ENCODE measurements around the gene SUSD2. TPM values are rescaled to one million over a fixed set of nuclear protein-coding genes. Genes with fewer than 3 reads are reported as not detected.
"Not testable (repeated sequence)": the region's sequence is repeated elsewhere in the genome, so short reads cannot be mapped to it uniquely, and the experiment has no call there.

The SUSD2 gene
- total RNA-seq, 1 donor from 2014 or later: 0.79 TPM

DNA sequence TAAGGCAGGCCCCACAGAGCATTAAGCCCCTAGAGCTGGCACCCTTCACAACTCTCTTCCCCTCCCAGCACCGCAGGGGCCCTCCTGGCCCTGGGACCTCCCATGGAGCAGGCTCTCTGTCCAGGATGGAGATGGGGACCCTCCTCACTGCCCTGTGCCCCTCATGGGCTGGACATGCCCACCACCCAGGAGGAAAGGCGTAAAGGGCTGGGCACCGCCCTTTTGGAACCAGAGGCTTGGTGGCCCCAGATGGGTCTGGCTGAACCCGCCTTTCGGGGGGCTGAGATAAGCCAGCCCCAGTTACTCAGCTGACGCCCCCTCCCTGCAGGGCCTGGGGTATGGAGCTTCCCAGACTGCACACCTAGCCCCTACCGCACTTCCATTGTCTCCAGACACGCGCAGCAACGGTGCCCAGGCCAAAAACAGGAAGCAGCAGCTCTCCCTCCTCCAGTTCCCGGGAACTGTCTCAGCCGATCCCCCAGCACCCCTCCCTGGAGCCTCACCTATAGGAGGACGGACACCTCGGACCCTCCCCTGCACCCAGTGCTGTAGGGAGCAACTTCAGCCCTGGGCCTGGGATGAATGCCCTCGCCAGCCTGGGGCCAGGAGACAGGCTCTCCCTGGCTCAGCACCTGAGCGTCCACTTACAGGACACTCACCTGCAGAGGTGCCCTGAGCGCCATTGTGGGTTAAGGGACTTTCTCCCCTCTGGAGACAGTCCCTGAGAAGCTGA is 1.6 kb upstream of the SUSD2 start:
- no peaks in the 10 kb centered on the region for H3K27me3 Mint-ChIP-seq
- no peak for DNase-seq (ENCODE audit: low spot score, unreplicated experiment)
- no peaks in the 10 kb centered on the region for H3K36me3 Mint-ChIP-seq (ENCODE audit: insufficient read depth)
- no peaks in the 10 kb centered on the region for H3K9me3 Mint-ChIP-seq (ENCODE audit: low read depth)
- no peaks in the 10 kb centered on the region for H3K4me1 Mint-ChIP-seq (ENCODE audit: low read depth)
- no peak overlapping the region for H3K27ac Mint-ChIP-seq
- H3K4me3 Mint-ChIP-seq (ENCODE audit: low read depth): no peak overlapping the region
- TF ChIP-seq, protein P1, sequence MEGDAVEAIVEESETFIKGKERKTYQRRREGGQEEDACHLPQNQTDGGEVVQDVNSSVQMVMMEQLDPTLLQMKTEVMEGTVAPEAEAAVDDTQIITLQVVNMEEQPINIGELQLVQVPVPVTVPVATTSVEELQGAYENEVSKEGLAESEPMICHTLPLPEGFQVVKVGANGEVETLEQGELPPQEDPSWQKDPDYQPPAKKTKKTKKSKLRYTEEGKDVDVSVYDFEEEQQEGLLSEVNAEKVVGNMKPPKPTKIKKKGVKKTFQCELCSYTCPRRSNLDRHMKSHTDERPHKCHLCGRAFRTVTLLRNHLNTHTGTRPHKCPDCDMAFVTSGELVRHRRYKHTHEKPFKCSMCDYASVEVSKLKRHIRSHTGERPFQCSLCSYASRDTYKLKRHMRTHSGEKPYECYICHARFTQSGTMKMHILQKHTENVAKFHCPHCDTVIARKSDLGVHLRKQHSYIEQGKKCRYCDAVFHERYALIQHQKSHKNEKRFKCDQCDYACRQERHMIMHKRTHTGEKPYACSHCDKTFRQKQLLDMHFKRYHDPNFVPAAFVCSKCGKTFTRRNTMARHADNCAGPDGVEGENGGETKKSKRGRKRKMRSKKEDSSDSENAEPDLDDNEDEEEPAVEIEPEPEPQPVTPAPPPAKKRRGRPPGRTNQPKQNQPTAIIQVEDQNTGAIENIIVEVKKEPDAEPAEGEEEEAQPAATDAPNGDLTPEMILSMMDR (IDR thresholded peaks at IDR 0.05; ENCODE audit: unreplicated experiment): no peak

DNA sequence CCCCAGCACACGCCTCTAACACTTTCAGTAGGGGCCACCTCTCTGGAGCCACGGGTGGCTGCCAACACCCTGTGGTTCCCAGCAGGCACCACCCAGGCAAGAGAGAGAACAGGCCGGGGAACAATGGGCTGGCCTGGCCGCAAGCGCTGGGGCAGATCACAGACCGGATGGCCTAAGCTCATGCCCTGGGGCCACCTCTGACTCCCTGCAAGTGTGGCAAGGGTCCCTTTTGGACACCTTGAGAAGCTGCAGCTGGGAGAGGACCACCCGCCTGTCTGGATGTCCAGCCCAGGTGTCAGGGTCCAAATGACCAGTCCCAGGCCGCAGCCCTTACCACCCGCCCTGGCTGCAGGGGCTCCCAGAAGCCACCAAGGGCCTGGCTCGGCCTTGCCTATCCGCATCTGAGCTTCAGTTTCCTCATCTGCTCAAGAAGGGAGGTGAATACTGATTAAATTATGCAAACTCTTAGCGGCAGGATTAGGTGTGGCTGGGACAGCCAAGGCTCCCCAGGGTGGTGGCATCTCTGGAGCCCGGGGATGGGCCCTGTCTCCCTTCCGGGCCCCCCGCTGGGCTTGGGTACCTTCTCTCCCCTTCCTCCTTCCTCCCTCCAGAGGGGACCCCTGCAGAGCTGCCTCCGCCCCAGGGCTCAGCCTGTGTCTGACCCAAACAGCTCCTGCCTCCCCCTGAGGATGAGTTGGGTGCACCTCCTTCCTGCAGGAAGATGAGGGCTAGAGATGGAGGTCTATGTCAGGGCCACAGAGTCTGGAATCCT is 785 bp upstream of the SUSD2 start:
- Mint-ChIP-seq H3K9me3 (ENCODE audit: low read depth) (no peaks in the 10 kb centered on the region), H3K4me3 (ENCODE audit: low read depth) (no peak overlapping the region), H3K27ac (no peak overlapping the region), H3K36me3 (ENCODE audit: insufficient read depth) (no peaks in the 10 kb centered on the region), H3K27me3 (no peaks in the 10 kb centered on the region), H3K4me1 (ENCODE audit: low read depth) (no peaks in the 10 kb centered on the region)
- TF ChIP-seq, protein P1 (IDR thresholded peaks at IDR 0.05; ENCODE audit: unreplicated experiment): no peak
- no peak for DNase-seq (ENCODE audit: low spot score, unreplicated experiment)

DNA sequence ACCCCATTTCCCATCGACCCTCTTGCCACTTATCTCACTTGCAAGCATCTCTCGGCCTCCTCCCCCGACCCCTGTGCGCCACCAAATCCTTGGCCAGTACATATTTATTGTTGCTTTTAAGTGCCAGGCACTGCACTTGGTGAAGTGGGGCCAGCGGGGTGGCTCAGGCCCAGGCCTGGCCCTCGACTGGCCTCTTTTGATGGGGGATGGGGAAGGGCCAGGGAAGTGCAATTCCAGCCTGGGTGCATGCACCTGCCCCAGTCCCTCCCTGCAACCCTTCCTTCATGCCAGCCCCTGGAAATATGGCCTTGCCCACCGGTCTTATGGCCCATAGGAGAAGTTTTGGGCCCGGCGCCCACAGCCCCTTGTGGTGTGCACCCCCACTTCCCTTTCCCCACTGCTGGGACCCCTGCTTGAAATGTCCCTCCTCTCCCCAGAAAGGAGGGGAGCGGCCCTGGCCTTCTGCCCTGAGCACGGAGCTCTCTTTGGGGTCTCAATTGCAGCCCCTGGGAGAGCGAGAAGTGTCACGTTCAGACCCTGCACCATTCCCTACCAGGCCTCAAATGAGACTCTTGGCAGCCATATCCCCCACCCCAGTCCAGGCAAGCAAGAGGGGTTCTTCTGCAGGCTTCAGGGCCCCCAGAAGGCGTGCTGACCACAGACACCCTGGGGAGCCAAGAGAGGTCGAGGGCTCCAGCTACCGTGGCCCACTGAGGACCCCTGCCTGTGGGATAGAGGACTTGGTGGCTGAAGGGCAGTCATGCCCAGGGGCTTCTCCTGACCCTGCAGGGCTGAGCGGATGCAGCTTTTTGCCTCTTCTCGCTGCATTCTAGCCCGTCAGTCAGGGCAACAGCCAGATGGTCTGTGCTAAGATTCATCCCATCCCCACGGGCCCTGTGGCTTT is 961 bp downstream of the SUSD2 start:
- Mint-ChIP-seq H3K36me3 (ENCODE audit: insufficient read depth) (no peaks in the 10 kb centered on the region), H3K9me3 (ENCODE audit: low read depth) (no peaks in the 10 kb centered on the region), H3K4me1 (ENCODE audit: low read depth) (no peaks in the 10 kb centered on the region), H3K27ac (no peak overlapping the region), H3K27me3 (no peaks in the 10 kb centered on the region), H3K4me3 (ENCODE audit: low read depth) (no peak overlapping the region)
- TF ChIP-seq, protein P1 (IDR thresholded peaks at IDR 0.05; ENCODE audit: unreplicated experiment): peak; percentile 35
- no peak for DNase-seq (ENCODE audit: low spot score, unreplicated experiment)

DNA sequence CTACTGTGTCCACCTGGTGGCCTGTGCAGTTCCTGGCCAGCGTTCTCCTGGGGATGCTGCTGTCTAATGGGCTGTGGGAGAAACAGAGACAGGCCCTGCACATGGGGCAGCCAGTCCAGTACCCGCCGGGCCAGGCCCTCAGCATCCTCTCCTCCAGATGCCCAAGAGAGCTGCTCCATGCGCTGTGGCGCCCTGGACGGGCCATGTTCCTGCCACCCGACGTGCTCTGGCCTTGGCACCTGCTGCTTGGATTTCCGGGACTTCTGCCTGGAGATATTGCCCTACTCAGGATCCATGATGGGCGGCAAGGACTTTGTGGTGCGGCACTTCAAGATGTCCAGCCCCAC is 1.6 kb downstream of the SUSD2 start:
- DNase-seq (ENCODE audit: low spot score, unreplicated experiment); H3K4me1 Mint-ChIP-seq (ENCODE audit: low read depth); H3K27me3 Mint-ChIP-seq; H3K9me3 Mint-ChIP-seq (ENCODE audit: low read depth); H3K36me3 Mint-ChIP-seq (ENCODE audit: insufficient read depth); H3K4me3 Mint-ChIP-seq (ENCODE audit: low read depth); H3K27ac Mint-ChIP-seq: not testable (repeated sequence)

DNA sequence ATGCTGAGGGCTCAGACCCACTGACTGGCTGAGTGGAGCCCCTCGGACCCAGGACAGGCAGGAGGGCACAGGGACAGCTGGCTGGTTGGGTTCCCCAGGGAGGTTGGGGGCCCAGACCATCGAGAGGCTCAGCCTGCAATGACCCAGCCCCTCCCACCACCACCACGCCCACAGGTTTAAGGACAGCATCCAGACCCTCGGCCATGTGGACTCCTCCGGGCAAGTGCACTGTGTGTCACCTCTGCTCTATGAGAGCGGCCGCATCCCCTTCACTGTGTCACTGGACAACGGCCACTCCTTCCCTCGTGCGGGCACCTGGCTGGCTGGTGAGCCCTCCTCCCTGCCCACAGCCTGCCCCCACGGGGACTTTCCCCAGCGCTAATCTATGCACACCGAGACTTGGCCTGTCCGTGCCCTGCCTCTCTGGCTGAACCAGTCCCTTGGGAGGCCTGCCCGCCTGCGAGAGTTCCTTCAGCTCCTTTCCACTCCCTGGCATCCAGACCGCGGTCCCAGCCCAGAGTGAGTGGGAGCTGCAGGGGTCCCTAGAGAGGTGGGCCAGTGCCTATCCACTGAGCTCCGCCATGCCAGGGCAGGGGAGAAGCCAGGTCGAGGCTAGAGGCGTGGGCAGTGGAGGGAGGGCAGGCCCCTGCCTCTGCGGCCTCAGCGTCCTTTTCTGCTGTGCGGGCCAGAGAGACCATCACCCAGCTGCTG is 2.2 kb downstream of the SUSD2 start:
- no peak for DNase-seq (ENCODE audit: low spot score, unreplicated experiment)
- no peak overlapping the region for H3K27ac Mint-ChIP-seq
- no peaks in the 10 kb centered on the region for H3K27me3 Mint-ChIP-seq
- H3K4me1 Mint-ChIP-seq (ENCODE audit: low read depth): no peaks in the 10 kb centered on the region
- no peak overlapping the region for H3K4me3 Mint-ChIP-seq (ENCODE audit: low read depth)
- H3K9me3 Mint-ChIP-seq (ENCODE audit: low read depth): no peaks in the 10 kb centered on the region
- TF ChIP-seq, protein P1 (IDR thresholded peaks at IDR 0.05; ENCODE audit: unreplicated experiment): no peak
- H3K36me3 Mint-ChIP-seq (ENCODE audit: insufficient read depth): no peaks in the 10 kb centered on the region

All from progenitor cell of endocrine pancreas (in vitro differentiated cells).